GM12878 (cell line): ENCODE measurements around the gene SLC7A5.
"Not testable (repeated sequence)": the region's sequence is repeated elsewhere in the genome, so short reads cannot be mapped to it uniquely, and the experiment has no call there.

ENCODE experiments used
- CBX3 ChIP-seq: fragments of 200-600 bp; sonication (generic); IDR thresholded peaks from 2 replicates; pipeline ENCODE4 v1.6.1; 2016; ENCODE audit warnings: low read depth, borderline replicate concordance
- EED ChIP-seq: sonication (generic); IDR thresholded peaks from 2 replicates; pipeline ENCODE4 v1.6.1; 2016; ENCODE audit warnings: antibody characterized with exemption, low read depth
- EP300 ChIP-seq, 2 experiments: fragments of 150-350 bp in 1 of 2; IDR thresholded peaks; 2 replicates each; pipeline ENCODE4 v1.6.1; 2011 to 2012; ENCODE audit warnings: low read depth in 2 of 2, low read length in 2 of 2, borderline replicate concordance in 1 of 2, improper control_type of control experiment in 1 of 2, inconsistent platforms in 1 of 2; ENCODE audit not compliant: control insufficient read depth in 1 of 2
- GABPA ChIP-seq: IDR thresholded peaks from 2 replicates; pipeline ENCODE4 v1.6.1; 2014; ENCODE audit warnings: antibody characterized with exemption, low read depth, mild to moderate bottlenecking, inconsistent platforms
- HDAC6 ChIP-seq: fragments of 200-600 bp; sonication (generic); IDR thresholded peaks from one replicate; pipeline ENCODE4 v1.8.0; 2017; ENCODE audit warnings: antibody characterized with exemption; ENCODE audit not compliant: unreplicated experiment
- LARP7 ChIP-seq: fragments of 450-650 bp; IDR thresholded peaks from 2 replicates; pipeline ENCODE4 v1.6.1; 2017; ENCODE audit warnings: mild to moderate bottlenecking
- MEF2B ChIP-seq: fragments of 450-650 bp; IDR thresholded peaks from 2 replicates; pipeline ENCODE4 v1.6.1; 2018; ENCODE audit warnings: mild to moderate bottlenecking, moderate library complexity; ENCODE audit not compliant: partially characterized antibody, poor library complexity, severe bottlenecking
- NBN ChIP-seq: fragments of 450-650 bp; IDR thresholded peaks from 2 replicates; pipeline ENCODE4 v1.6.1; 2016
- POLR2A ChIP-seq: IDR thresholded peaks from 2 replicates; pipeline ENCODE4 v1.6.1; 2011; ENCODE audit warnings: low read depth, mild to moderate bottlenecking, low read length
- POLR2AphosphoS5 ChIP-seq: IDR thresholded peaks from 2 replicates; pipeline ENCODE4 v1.6.1; 2011; ENCODE audit warnings: mild to moderate bottlenecking, low read length, inconsistent platforms
- RBBP5 ChIP-seq: fragments of 200-600 bp; sonication (generic); conservative IDR thresholded peaks from 2 replicates; pipeline ENCODE4 v1.6.1; 2016
- TF ChIP-seq, protein P1 (sequence below): IDR thresholded peaks from 2 replicates; pipeline ENCODE4 v1.6.1; 2012; ENCODE audit warnings: low read length, inconsistent platforms
- TF ChIP-seq, protein P2 (sequence below), 3 experiments: IDR thresholded peaks in 2 of 3; conservative IDR thresholded peaks in 1 of 3; 2 replicates each; pipeline ENCODE4 v1.5.1; 2011; ENCODE audit warnings: low read depth in 3 of 3, low read length in 3 of 3, mild to moderate bottlenecking in 3 of 3, control low read depth in 2 of 3, moderate library complexity in 2 of 3, inconsistent platforms in 1 of 3, mixed read lengths in 1 of 3; ENCODE audit not compliant: control insufficient read depth in 2 of 3, insufficient read depth in 1 of 3; ENCODE audit errors: extremely low read depth in 1 of 3
- TF ChIP-seq, protein P3 (sequence below): IDR thresholded peaks from 2 replicates; pipeline ENCODE4 v1.6.1; 2011; ENCODE audit warnings: low read depth, mild to moderate bottlenecking, low read length, moderate library complexity, borderline replicate concordance; ENCODE audit errors: extremely low read depth

DNA sequence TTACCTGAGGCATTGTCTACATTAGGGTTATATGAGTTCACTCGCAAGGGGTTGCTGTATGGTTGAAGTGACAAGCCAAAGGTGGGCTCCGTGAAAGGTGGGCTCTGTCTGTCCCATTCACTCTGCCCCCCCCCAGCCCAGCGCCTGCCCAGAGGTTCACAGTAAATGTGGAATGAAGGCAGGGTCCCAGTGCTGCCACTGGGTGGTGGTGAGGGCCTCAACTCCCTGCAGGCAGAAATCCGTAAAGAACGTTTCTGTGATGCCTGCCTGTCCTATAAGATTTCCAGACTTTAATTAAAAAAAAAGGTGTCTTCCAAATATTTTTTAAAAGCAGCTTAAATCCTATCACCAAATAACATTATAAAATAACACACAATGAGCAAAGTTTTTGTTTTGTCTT is 35.7 kb upstream of the SLC7A5 start:
- TF ChIP-seq LARP7; CBX3; NBN; HDAC6; POLR2A; MEF2B; POLR2AphosphoS5; RBBP5; EP300 (IDR thresholded peaks at IDR 0.05; ENCODE audit: borderline replicate concordance in 1 of 2, control insufficient read depth in 1 of 2, low read depth in 2 of 2, low read length in 2 of 2); GABPA; EED: not testable (repeated sequence)
- TF ChIP-seq, protein P1, sequence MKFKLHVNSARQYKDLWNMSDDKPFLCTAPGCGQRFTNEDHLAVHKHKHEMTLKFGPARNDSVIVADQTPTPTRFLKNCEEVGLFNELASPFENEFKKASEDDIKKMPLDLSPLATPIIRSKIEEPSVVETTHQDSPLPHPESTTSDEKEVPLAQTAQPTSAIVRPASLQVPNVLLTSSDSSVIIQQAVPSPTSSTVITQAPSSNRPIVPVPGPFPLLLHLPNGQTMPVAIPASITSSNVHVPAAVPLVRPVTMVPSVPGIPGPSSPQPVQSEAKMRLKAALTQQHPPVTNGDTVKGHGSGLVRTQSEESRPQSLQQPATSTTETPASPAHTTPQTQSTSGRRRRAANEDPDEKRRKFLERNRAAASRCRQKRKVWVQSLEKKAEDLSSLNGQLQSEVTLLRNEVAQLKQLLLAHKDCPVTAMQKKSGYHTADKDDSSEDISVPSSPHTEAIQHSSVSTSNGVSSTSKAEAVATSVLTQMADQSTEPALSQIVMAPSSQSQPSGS = not testable (repeated sequence)
- TF ChIP-seq, protein P2, sequence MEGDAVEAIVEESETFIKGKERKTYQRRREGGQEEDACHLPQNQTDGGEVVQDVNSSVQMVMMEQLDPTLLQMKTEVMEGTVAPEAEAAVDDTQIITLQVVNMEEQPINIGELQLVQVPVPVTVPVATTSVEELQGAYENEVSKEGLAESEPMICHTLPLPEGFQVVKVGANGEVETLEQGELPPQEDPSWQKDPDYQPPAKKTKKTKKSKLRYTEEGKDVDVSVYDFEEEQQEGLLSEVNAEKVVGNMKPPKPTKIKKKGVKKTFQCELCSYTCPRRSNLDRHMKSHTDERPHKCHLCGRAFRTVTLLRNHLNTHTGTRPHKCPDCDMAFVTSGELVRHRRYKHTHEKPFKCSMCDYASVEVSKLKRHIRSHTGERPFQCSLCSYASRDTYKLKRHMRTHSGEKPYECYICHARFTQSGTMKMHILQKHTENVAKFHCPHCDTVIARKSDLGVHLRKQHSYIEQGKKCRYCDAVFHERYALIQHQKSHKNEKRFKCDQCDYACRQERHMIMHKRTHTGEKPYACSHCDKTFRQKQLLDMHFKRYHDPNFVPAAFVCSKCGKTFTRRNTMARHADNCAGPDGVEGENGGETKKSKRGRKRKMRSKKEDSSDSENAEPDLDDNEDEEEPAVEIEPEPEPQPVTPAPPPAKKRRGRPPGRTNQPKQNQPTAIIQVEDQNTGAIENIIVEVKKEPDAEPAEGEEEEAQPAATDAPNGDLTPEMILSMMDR (IDR thresholded peaks at IDR 0.05 in 2 of 3, conservative IDR thresholded peaks at IDR 0.05 in 1 of 3; ENCODE audit: control insufficient read depth in 2 of 3, extremely low read depth in 1 of 3, insufficient read depth in 1 of 3, low read depth in 3 of 3, low read length in 3 of 3) = not testable (repeated sequence)
- TF ChIP-seq, protein P3, sequence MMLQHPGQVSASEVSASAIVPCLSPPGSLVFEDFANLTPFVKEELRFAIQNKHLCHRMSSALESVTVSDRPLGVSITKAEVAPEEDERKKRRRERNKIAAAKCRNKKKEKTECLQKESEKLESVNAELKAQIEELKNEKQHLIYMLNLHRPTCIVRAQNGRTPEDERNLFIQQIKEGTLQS = not testable (repeated sequence)
